Pancreas (tissue), 10 donors: ENCODE results near the gene ILF3. TPM values are rescaled to one million over a fixed set of nuclear protein-coding genes. Genes with fewer than 3 reads are reported as not detected.
A peak's percentile ranks its signal among the peaks of the same experiment; 100 is the strongest.

Experiments used
- ATAC-seq, 4 donors: fragments of 200-7000 bp; cut with Tn5 transposase; one replicate each; pipeline versions ENCODE4 v1.8.0 to v1.9.1; 2020; ENCODE audit warnings: mild to moderate bottlenecking in 4 of 4, moderate library complexity in 4 of 4
- DNase-seq, 6 donors: peaks; one replicate each; pipeline ENCODE4 v3.0.0-alpha.2; 2020
- FAIRE-seq: peaks from 2 replicates; lab custom pipeline; 2012; peaks lifted over from hg19 to GRCh38; lab: Jason Lieb, UNC
- H3K27ac ChIP-seq, 4 donors: fragments of 200-600 bp; sonication (generic); 1 replicate in 3 of 4; 2 replicates in 1 of 4; pipeline versions ENCODE4 v1.5.0 to v1.8.0; 2020
- H3K27me3 ChIP-seq, 4 donors: fragments of 200-600 bp; one replicate each; pipeline ENCODE4 v1.8.0; 2021
- H3K36me3 ChIP-seq, 3 donors: fragments of 200-600 bp; sonication (generic) in 1 of 3; one replicate each; pipeline versions ENCODE4 v1.5.0 to v1.8.0; 2020 to 2021
- H3K4me1 ChIP-seq, 3 donors: fragments of 200-600 bp; one replicate each; pipeline ENCODE4 v1.8.0; 2021
- H3K4me3 ChIP-seq, 4 donors: fragments of 200-600 bp; sonication (generic) in 2 of 4; one replicate each; pipeline versions ENCODE4 v1.5.0 to v1.8.0; 2020 to 2021
- H3K9me3 ChIP-seq, 4 donors: fragments of 200-600 bp; one replicate each; pipeline ENCODE4 v1.8.0; 2021
- WGBS, 2 donors: extraction: QIAGEN DNeasy Blood & Tissue Kit; methylation state at CpG; one replicate each; pipeline ENCODE4 v1.1.7; 2013; 5-methylcytosine and 5-hydroxymethylcytosine counted together
- intact Hi-C, 3 donors: fragments of 100-400 bp; cut with DNase I; formaldehyde crosslinking; loops; one replicate each; pipeline versions ENCODE4 v1.11.1 to v1.14.2; 2022
- polyA plus RNA-seq, 2 donors: library from polyadenylated mRNA; stranded (reverse); fragments of 200-250 nt; gene quantifications; one replicate each; pipeline ENCODE4 v1.2.3, GENCODE V29; 2013
- total RNA-seq, 6 donors: library from RNA; stranded (reverse); fragmentation: NEBNext Ultra II Directional in 4 of 6; extraction: Animal tissue kit (Norgen Biotek cat#: 25700) in 4 of 6; gene quantifications; one replicate each; pipeline versions ENCODE4 v1.2.1 to v1.2.4, GENCODE V29; 2021 to 2023
- TF ChIP-seq, protein P1 (sequence below), 4 donors: fragments of 200-600 bp; sonication (generic) in 3 of 4; IDR thresholded peaks; one replicate each; pipeline versions ENCODE4 v1.5.0 to v1.8.0; 2021; ENCODE audit warnings: antibody characterized with exemption in 4 of 4
- donor health status: healthy with polysubstance abuse.
- donor health status: DM: no; HTN: no; CAD: no; lungs with moderate emphysema.
- donor health status: DM: no; HTN: no; CAD: no.
- donor health status: control.
- donor health status: control.
- donor health status: Bipolar disorder and iron deficiency.
- donor health status: DM: yes; HTN: yes; CAD: no.
- donor health status: DM: no; HTN: no; CAD: no.
- donor health status: DM: no; HTN: no; CAD: no.
- donor health status: DM: yes; HTN: yes; CAD: no.

The ILF3 gene
- 100 to 1,000 TPM in 4 of 6 donors, 10 to 100 TPM in 2; 70.5 to 126 (median 109) TPM for total RNA-seq
- 100 to 1,000 TPM; 109 to 129 TPM for polyA plus RNA-seq

- WGBS, 2 donors, result 0% methylated on average over 68 to 91 of the region's 91 CpGs
- ATAC-seq, result peak; percentile 85 to 93 (median 86)
- TF ChIP-seq, protein P1, sequence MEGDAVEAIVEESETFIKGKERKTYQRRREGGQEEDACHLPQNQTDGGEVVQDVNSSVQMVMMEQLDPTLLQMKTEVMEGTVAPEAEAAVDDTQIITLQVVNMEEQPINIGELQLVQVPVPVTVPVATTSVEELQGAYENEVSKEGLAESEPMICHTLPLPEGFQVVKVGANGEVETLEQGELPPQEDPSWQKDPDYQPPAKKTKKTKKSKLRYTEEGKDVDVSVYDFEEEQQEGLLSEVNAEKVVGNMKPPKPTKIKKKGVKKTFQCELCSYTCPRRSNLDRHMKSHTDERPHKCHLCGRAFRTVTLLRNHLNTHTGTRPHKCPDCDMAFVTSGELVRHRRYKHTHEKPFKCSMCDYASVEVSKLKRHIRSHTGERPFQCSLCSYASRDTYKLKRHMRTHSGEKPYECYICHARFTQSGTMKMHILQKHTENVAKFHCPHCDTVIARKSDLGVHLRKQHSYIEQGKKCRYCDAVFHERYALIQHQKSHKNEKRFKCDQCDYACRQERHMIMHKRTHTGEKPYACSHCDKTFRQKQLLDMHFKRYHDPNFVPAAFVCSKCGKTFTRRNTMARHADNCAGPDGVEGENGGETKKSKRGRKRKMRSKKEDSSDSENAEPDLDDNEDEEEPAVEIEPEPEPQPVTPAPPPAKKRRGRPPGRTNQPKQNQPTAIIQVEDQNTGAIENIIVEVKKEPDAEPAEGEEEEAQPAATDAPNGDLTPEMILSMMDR (IDR thresholded peaks at IDR 0.05), result no peak
- H3K4me3 ChIP-seq, result peak within 1 kb of the TSS; percentile 84 to 96 (median 94)
- no peaks in the 10 kb centered on the region for H3K27me3 ChIP-seq
- FAIRE-seq, result peak; percentile 83
- H3K4me1 ChIP-seq, result peaks cover 4 to 14% (median 8%) of the 10 kb centered on the region in 3 donors
- intact Hi-C loops, result no loop called here
- H3K9me3 ChIP-seq, result no peaks in the 10 kb centered on the region
- H3K27ac ChIP-seq, result peak within 1 kb of the TSS; percentile 95 to 98 (median 97)
- DNase-seq, result peak; percentile 99 to 100 (median 100)
- H3K36me3 ChIP-seq, result no peaks in the 10 kb centered on the region
Observed at GRCh38 chr19:10653732-10654609, at the start of gene ILF3. Gene ILF3, plus strand, starts transcription at chr19:10654346. Its CDS starts 16,260 bp downstream, at chr19:10670606.

DNA sequence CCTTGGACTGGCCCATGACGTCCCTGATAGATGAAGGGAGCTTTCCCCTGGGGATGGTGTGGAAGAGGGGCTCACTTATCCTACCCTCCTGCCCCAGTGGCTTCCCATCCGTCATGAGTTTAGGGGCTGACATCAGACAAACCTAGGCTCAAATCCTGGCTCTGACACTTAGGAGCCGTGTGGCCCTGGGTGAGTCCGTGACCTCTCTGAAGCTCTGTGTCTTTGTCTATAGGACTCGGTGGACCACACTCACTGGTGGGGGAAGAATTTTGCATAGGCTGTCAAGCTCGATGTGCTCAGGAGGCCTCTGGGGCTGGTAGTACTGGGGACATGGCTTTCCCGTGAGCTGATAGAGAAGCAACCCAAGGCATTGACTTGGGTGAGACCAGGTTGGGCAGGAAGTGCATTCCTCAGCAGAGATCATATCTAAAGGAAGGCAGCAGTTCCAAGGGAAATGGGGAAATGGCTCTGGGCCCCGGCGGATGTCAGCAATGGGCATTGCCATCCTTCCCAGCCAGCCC, 49.6 kb upstream of the ILF3 start:
- TF ChIP-seq, protein P1 (IDR thresholded peaks at IDR 0.05), result no peak
- peaks cover 0 to 24% (median 10%) of the 10 kb centered on the region in 3 donors for H3K4me1 ChIP-seq
- no peaks in the 10 kb centered on the region for H3K9me3 ChIP-seq
- H3K36me3 ChIP-seq, result no peaks in the 10 kb centered on the region
- 84 to 85% methylated on average over 9 of the region's 9 CpGs for WGBS, 2 donors
- peak overlapping the region in 2 of 4 donors; percentile 70 for H3K27ac ChIP-seq
- no peak for FAIRE-seq
- H3K27me3 ChIP-seq, result no peaks in the 10 kb centered on the region
- no peak for DNase-seq
- intact Hi-C loops, result no loop called here
- no peak overlapping the region for H3K4me3 ChIP-seq
- no peak for ATAC-seq

DNA sequence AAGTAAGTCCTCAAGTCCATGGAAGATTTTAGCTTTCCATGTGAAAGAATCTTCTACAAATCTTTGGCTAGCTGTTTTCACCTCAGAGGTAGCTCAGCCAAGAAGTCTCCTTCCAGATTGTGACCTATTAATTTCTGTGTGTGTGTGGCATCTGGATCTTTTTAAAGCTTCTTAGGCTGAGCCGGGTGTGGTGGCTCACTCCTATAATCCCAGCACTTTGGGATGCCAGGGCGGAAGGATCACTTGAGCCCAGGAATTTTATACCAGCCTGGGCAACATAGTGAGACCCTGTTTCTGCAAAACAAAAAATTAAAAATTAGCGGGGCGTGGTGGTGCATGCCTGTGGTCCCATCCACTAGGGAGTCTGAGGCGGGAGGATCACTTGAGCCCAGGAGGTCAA, 42.2 kb upstream of the ILF3 start:
- no peak for ATAC-seq
- TF ChIP-seq, protein P1 (IDR thresholded peaks at IDR 0.05), result no peak
- Histone ChIP-seq H3K36me3 (no peaks in the 10 kb centered on the region), H3K9me3 (no peaks in the 10 kb centered on the region), H3K27me3 (no peaks in the 10 kb centered on the region), H3K27ac (peak overlapping the region in 3 of 4 donors; percentile 38 to 83 (median 80)), H3K4me1 (peaks cover 7 to 15% (median 9%) of the 10 kb centered on the region in 3 donors), H3K4me3 (no peak overlapping the region)
- no peak for DNase-seq
- intact Hi-C loops, result no loop called here
- FAIRE-seq, result no peak
- 77 to 85% methylated on average over 5 of the region's 5 CpGs for WGBS, 2 donors

GRCh38 chr19:10612499-10613119, 41.5 kb upstream of the ILF3 start:
- Histone ChIP-seq H3K4me1 (peaks cover 7 to 15% (median 9%) of the 10 kb centered on the region in 3 donors), H3K27me3 (no peaks in the 10 kb centered on the region), H3K9me3 (no peaks in the 10 kb centered on the region), H3K36me3 (no peaks in the 10 kb centered on the region), H3K27ac (peak overlapping the region; percentile 18 to 83 (median 59)), H3K4me3 (peak overlapping the region in 1 of 4 donors; percentile 5)
- FAIRE-seq (no peak), ATAC-seq (peak; percentile 96 to 99 (median 98)), DNase-seq (peak; percentile 86 to 97 (median 94))
- TF ChIP-seq, protein P1 (IDR thresholded peaks at IDR 0.05), result no peak
- intact Hi-C loops, result no loop called here
- WGBS, 2 donors, result 15 to 17% methylated on average over 15 of the region's 15 CpGs
